ENCODE results near the gene LPAR3. TPM values are rescaled to one million over a fixed set of nuclear protein-coding genes. Genes with fewer than 3 reads are reported as not detected.

LPAR3 gene
- total and polyA plus RNA-seq, 2 of the 13 experiments (the other 11 are each of a cell fraction or from before 2014, with no cell fraction given), result not detected

GRCh38 chr1:84940481-84940880 is 47.5 kb upstream of the LPAR3 start:
- no peaks in the 10 kb centered on the region for H3K4me1 ChIP-seq (ENCODE audit: insufficient read depth, low read length)
- ChIA-PET CTCF (ENCODE audit: low intra/inter-chr PET ratio, low total read pairs) (no interaction called here), POLR2A (no interaction called here)
- no peaks in the 10 kb centered on the region for H4K20me1 ChIP-seq (ENCODE audit: insufficient read depth, low read length)
- in situ Hi-C loops (cut with HindIII; ENCODE audit: extremely low pct_ligation_motif_present, low pct_unique_long_range_greater_than_20kb), result loop anchor here (5.0 kb wide), 1 partner anchor 317 kb away; the partner anchor contains the start of gene C1orf52
- H3K27me3 ChIP-seq (ENCODE audit: control insufficient read depth in 1 of 2, insufficient read depth in 2 of 2, low read length in 2 of 2), result peaks cover 0 to 25% of the 10 kb centered on the region in 2 experiments; a peak in 2 of 5 replicates
- intact Hi-C loops (cut with micrococcal nuclease; ENCODE audit: unreplicated experiment), result loop anchor here (10.0 kb wide), 1 partner anchor 164 kb away; no protein-coding TSS in a partner anchor
- no TSS peak for BruUV-seq (replicated peaks)
- WGBS (ENCODE audit: low lambda C conversion rate), result 62% methylated on average over 4 of the region's 4 CpGs
- TF ChIP-seq RBAK (CRISPR knock-in tag; IDR thresholded peaks at IDR 0.05), result no peak
- no peak for TF ChIP-seq ZNF670 (CRISPR knock-in tag; IDR thresholded peaks at IDR 0.05; ENCODE audit: borderline replicate concordance)
- TF ChIP-seq PHF21A (CRISPR knock-in tag; IDR thresholded peaks at IDR 0.05), result no peak
- TF ChIP-seq NFYB (CRISPR knock-in tag; IDR thresholded peaks at IDR 0.05), result no peak
- no peak for TF ChIP-seq ZNF407 (CRISPR knock-in tag; IDR thresholded peaks at IDR 0.05; ENCODE audit: not compliant biosample characterization)
- no peak for TF ChIP-seq SP140L (CRISPR knock-in tag; IDR thresholded peaks at IDR 0.05; ENCODE audit: borderline replicate concordance)
- TF ChIP-seq ZNF749 (CRISPR knock-in tag; IDR thresholded peaks at IDR 0.05; ENCODE audit: borderline replicate concordance), result no peak
- no peak for TF ChIP-seq KDM4B (CRISPR knock-in tag; IDR thresholded peaks at IDR 0.05)
- TF ChIP-seq ZNF34 (CRISPR knock-in tag; IDR thresholded peaks at IDR 0.05; ENCODE audit: borderline replicate concordance), result no peak
- TF ChIP-seq ZNF260 (CRISPR knock-in tag; IDR thresholded peaks at IDR 0.05; ENCODE audit: borderline replicate concordance, low read depth), result no peak
- no peak for TF ChIP-seq SRSF4 (IDR thresholded peaks at IDR 0.05; ENCODE audit: low read depth, low read length, poor library complexity, severe bottlenecking)
- TF ChIP-seq IRF2 (CRISPR knock-in tag; IDR thresholded peaks at IDR 0.05), result no peak
- no peak for TF ChIP-seq SUZ12 (IDR thresholded peaks at IDR 0.05; ENCODE audit: low read depth, low read length)
- TF ChIP-seq, protein P1, sequence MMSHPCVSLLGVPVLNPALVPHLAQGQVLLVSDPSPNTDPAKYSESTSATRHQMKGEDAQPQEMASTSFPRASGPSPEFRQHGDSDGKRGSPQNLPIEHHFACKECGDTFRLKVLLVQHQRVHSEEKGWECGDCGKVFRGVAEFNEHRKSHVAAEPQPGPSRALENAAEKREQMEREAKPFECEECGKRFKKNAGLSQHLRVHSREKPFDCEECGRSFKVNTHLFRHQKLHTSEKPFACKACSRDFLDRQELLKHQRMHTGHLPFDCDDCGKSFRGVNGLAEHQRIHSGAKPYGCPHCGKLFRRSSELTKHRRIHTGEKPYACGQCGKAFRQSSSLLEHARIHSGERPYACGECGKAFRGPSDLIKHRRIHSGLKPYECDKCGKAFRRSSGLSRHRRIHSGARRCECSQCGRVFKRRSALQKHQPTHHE (CRISPR knock-in tag; IDR thresholded peaks at IDR 0.05; ENCODE audit: borderline replicate concordance), result no peak
- TF ChIP-seq FOXK1 (CRISPR knock-in tag; IDR thresholded peaks at IDR 0.05; ENCODE audit: borderline replicate concordance, low read depth), result no peak
- TF ChIP-seq ZNF883 (CRISPR knock-in tag; IDR thresholded peaks at IDR 0.05; ENCODE audit: not compliant biosample characterization), result no peak
- no peaks in the 10 kb centered on the region for H3K79me2 ChIP-seq (ENCODE audit: insufficient read depth, low read length)
- H2AFZ ChIP-seq (ENCODE audit: low read length), result no peak overlapping the region
- ATAC-seq (no peak), DNase-seq (ENCODE audit: low spot score) (no peak), FAIRE-seq (no peak)
- no peak overlapping the region for H3K4me3 ChIP-seq (replicated peaks in 1 of 3; ENCODE audit: insufficient read depth in 1 of 3, low read depth in 2 of 3, low read length in 3 of 3)
- no peak overlapping the region for H3K27ac ChIP-seq (ENCODE audit: extremely low read length, insufficient read depth, low read length)
- H3K36me3 ChIP-seq (replicated peaks in 1 of 2; ENCODE audit: control insufficient read depth in 1 of 2, insufficient read depth in 2 of 2, low read length in 2 of 2), result no peaks in the 10 kb centered on the region
- H3K9ac ChIP-seq (ENCODE audit: insufficient read depth, low read depth, low read length), result no peak overlapping the region
- H3K4me2 ChIP-seq (ENCODE audit: low read depth, low read length), result no peak overlapping the region
- H3K9me3 ChIP-seq (ENCODE audit: low read length), result no peaks in the 10 kb centered on the region

All from HepG2 (cell line).